ENCODE results near the gene AMIGO3.

AMIGO3 gene

DNA sequence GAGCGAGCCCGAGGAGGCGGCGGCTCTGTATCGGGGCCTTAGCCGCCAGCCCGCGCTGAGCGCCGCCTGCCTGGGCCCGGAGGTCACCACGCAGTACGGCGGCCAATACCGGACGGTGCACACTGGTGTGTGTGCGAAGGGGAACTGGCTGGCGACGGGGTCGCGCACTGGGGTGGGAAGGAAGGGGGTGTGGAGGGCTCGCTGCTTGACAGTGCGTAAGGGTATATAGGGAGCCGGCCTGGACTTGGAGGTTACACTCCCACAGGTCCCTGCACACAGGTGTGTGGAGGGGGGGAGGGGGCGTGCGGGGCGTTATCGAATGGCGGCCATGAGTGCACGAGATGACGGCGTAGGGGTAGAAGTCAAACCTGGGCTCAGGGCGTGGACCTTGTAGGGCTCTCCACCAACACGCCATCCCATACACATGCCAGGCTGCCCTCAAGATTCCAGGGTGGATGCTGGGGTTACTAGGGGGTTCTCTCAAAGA, 44.9 kb downstream of the AMIGO3 start:
- peaks cover 35% of the 10 kb centered on the region for H3K4me1 Mint-ChIP-seq
- DNase-seq (ENCODE audit: low spot score in 2 of 2) (no peak), ATAC-seq (peak; percentile 34)
- H3K27ac Mint-ChIP-seq, result peak overlapping the region; percentile 98
- no peaks in the 10 kb centered on the region for H3K9me3 Mint-ChIP-seq
- peak overlapping the region; percentile 86 for H3K4me3 Mint-ChIP-seq
- peaks cover 30% of the 10 kb centered on the region for H3K36me3 Mint-ChIP-seq

DNA sequence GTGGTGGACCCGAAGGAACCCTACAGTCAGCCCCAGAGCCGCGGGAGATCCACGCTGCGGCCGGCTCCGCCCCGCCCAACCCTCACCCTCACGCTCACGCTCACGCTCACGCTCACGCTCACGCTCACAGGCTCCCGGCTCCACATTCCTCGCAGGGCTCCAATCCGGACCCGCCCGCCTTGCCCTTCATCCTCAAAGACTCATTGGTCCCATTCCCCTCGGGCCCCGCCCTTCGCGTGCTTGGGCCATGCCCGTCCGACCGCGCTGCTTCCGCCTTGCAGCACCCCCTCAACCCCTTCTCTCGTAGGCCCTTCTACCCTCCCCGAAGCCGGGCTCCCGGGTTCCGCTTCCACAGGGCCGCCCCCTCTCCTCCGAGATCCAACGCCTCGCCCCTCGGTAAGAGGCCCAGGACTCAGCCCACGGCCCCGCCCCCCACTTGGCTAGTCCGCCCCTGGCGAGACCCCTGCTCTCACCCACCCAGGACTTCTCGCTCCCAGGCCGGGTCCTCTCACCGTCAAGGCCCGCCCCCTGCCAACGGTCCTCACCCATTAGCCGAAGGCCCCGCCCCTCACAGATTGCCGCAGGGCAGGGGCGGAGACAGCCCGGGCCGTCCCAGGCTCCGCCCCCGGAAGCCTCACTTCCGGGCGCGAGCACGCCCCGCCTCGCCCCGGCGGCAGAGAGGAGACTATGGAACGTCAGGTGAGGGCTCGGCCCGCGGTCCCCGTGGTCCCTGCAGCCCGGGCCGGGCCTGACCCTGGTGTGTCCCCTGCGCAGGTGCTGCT, 45.6 kb downstream of the AMIGO3 start, which contains the start of gene APEH:
Gene APEH, plus strand, starts transcription at position 637 of the 782 bp plus-strand sequence. Its CDS starts 51 bp downstream, at position 688.
- peak; percentile 91 for ATAC-seq
- Mint-ChIP-seq H3K4me3 (peak within 1 kb of the TSS; percentile 86), H3K27ac (peak within 1 kb of the TSS; percentile 98), H3K4me1 (peaks cover 35% of the 10 kb centered on the region), H3K36me3 (peaks cover 30% of the 10 kb centered on the region), H3K9me3 (no peaks in the 10 kb centered on the region)
- DNase-seq (ENCODE audit: low spot score in 2 of 2), result peak; percentile 98 to 99

DNA sequence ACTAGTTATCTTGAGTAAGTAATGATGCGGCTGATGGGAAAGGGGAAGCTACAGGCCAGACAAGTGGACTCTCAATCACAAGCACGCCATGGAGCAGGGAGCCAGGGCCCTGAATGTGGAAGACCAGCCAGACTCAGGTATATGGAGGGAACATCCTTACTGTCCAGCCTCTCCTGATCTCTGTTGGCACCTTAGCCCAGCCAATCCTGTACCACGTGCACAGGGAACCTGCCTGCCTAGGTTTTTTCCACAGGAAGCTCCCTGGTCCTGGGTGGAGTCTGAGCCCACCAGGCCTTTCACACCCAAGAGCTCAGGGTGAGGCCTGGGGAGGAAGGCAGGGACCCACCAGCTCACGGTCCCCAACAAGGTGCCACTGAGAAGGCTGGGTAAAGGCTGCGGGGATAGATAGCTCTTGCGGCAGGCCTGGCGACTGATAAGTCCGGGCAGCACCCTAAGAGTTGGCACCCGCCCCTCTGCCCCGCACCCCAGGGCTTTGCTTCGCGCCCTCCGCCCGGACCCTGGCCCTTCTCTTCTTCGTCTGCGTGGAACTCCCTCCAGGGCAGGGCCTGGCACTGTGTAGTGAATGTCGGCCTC, 46.3 kb downstream of the AMIGO3 start:
- H3K27ac Mint-ChIP-seq, result peak overlapping the region; percentile 98

DNA sequence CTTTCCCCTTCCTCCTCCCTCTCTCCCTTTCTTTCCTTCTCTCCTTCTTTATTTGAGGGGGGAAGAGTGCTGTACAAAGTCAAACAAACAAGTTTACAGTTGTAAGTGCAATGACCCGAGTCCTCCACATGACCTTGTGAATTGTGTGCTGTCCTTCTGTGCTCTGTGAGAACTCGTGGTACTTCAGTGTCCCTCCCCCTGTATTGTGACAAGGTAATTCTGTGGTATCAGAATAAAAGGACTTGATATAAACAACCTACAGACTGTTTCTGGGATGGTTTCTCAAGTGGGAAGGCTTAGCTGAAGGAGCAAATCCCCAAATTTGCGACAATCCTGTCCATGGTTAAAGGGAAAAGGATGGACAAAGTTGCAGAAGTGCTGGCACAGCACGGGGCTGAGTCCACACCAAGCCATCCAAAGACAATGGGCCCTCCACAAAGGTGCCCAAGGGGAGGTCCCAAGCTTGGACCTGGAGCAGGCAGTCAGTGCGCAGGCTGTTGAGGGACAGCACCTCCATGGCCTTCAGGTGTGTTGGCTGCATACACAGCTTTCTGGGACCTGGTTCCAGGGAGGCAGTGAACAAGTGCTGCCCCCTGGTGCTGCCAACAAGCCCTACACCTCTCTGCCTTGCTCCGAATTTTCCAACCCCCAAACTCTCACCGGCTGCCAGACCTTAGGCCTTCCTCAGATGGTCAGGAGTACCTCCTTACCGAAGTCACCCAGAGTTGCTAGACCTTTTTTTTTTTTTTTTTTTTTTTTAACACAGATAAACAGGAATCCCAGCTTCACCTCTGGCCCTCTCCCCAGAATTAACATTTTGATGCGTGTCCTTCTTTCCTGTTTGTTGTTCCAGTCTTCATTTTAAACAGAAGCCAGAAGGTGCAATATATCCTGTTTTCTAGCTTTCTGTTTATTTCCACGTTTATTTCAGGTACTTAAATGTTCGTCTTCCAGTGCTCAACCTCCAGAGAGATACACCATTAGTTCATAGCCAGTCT, 47.9 kb downstream of the AMIGO3 start:
- DNase-seq (ENCODE audit: low spot score in 2 of 2) (peak; percentile 62 to 84), ATAC-seq (no peak)
- H3K36me3 Mint-ChIP-seq, result peaks cover 20% of the 10 kb centered on the region
- H3K4me1 Mint-ChIP-seq, result peaks cover 25% of the 10 kb centered on the region
- no peaks in the 10 kb centered on the region for H3K9me3 Mint-ChIP-seq
- no peak overlapping the region for H3K4me3 Mint-ChIP-seq
- peak overlapping the region; percentile 41 for H3K27ac Mint-ChIP-seq

More for the DNA sequence above, 46.3 kb downstream of the AMIGO3 start:
- Mint-ChIP-seq H3K36me3 (peaks cover 24% of the 10 kb centered on the region), H3K9me3 (no peaks in the 10 kb centered on the region), H3K4me3 (peak overlapping the region; percentile 86), H3K4me1 (peaks cover 33% of the 10 kb centered on the region)
- DNase-seq (ENCODE audit: low spot score in 2 of 2) (peak in 1 of 2 donors; percentile 11), ATAC-seq (no peak)

DNA sequence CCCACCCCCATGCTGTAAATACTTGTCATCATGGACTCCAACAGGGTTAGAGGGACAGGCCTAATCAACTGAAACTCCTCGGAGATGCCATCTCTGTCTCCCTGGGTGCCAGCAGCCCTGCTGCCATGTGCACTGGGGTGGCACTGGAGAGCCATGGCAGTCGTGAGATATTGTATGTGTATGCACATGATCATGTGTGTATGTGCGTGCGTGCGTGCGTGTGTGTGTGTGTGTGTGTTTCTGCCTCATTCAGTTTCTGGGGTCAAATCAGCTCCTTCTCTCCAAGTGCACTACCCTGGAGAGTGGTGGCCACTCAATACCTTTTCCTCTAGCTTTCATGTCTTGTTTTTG, 48.6 kb downstream of the AMIGO3 start:
- ATAC-seq (no peak), DNase-seq (ENCODE audit: low spot score in 2 of 2) (no peak)
- no peak overlapping the region for H3K4me3 Mint-ChIP-seq
- H3K9me3 Mint-ChIP-seq, result no peaks in the 10 kb centered on the region
- peaks cover 21% of the 10 kb centered on the region for H3K4me1 Mint-ChIP-seq
- H3K36me3 Mint-ChIP-seq, result peaks cover 14% of the 10 kb centered on the region
- no peak overlapping the region for H3K27ac Mint-ChIP-seq

DNA sequence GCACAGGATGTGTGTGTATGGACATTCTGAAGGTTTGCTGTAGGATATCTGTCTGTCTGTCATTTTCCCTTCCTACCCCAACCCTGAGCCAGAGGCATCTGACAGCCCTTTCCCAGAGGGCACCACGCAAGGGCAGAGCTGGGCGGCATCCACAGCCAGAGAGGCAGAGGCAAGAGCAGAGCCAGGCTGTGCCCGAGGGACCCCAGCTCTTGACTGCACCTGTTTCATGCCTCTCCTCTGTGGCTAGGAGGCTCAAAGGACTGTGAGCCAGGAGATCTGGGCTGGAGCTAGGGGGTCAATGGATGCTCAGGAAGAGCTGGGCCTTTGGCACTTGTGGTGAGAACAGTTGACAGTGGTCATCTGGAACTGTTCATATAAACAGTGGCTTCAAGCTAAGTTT, 50.1 kb downstream of the AMIGO3 start:
- Mint-ChIP-seq H3K27ac (no peak overlapping the region), H3K9me3 (no peaks in the 10 kb centered on the region), H3K4me1 (peaks cover 13% of the 10 kb centered on the region), H3K4me3 (no peak overlapping the region), H3K36me3 (peaks cover 11% of the 10 kb centered on the region)
- ATAC-seq, result no peak
- DNase-seq (ENCODE audit: low spot score in 2 of 2), result no peak

DNA sequence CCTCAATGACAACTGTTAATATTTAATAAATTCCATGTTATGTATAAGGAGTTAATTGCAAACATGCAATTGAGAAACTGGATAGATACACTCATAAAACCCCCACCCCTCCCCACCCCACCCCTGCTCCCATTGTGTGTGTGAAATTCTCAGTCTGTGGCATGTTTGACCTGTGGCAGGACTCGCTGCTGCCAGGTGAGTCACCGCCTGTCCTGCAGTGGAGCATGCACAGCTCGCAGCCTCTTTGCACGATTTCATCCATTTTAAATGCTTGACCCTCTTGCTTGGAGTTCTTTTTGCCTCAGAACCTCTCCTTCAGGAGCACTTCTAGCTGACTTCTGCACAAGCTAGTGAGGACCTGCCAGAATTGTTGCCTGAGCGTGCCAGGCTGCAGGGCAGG, 50.6 kb downstream of the AMIGO3 start:
- ATAC-seq, result no peak
- no peak for DNase-seq (ENCODE audit: low spot score in 2 of 2)
- H3K4me1 Mint-ChIP-seq, result peaks cover 13% of the 10 kb centered on the region
- no peak overlapping the region for H3K4me3 Mint-ChIP-seq
- H3K27ac Mint-ChIP-seq, result no peak overlapping the region
- H3K36me3 Mint-ChIP-seq, result peaks cover 7% of the 10 kb centered on the region
- H3K9me3 Mint-ChIP-seq, result no peaks in the 10 kb centered on the region

DNA sequence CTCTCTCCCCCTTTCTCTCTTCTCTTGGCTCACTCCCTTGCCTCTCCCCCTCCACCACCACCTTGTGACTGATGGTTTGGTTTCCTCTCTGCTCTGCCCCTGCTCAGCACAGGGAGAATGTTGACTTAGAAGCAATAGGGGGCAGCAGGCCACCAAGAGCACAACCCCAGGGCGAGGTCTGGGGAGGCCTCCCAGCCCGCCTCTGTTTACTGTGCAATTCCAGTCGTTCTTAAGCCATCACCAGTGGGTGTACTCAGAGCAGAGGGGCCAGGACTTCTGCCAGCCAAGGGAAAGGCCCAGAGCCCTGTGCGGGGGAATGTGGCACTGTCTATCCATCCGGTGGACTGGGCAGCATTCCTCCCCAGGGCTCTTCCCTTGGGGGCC, 51.1 kb downstream of the AMIGO3 start:
- no peak for ATAC-seq
- Mint-ChIP-seq H3K4me3 (no peak overlapping the region), H3K4me1 (peaks cover 13% of the 10 kb centered on the region), H3K9me3 (no peaks in the 10 kb centered on the region), H3K36me3 (peaks cover 2% of the 10 kb centered on the region), H3K27ac (no peak overlapping the region)
- no peak for DNase-seq (ENCODE audit: low spot score in 2 of 2)

DNA sequence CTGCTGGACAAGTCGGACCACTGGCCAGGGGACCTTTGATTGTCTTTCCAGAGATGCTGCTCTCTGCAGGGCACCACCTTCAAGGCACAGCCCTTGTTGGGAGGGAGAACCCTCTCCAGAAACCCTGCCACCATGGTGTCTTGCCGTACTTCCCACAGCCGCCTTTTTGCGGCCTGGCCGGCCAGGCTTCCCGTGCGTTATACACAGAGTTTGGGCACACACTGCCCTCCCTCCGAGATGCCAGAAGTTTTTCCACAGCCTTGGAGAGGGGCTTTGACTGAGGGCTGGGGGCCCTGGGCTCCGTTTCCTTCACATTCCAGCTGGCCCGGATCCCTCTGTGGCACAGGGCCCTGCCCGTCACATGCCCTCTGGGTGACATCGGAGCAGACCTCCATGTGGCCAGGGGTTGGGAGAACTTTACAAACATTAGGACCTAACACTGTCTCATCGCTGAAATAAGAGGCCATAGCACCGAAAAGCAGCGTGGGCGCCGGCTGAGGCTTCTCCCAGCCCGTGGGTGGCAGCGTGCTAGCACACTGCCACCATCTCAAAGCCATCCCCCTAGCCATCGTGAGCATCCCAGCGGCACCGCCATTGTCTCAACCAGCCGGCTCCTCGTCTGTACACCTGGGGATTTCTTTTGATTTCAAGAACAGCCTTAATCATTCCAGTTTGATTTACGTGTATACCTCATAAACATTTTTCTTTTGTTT, 51.6 kb downstream of the AMIGO3 start:
- Mint-ChIP-seq H3K4me3 (no peak overlapping the region), H3K9me3 (no peaks in the 10 kb centered on the region), H3K36me3 (no peaks in the 10 kb centered on the region), H3K4me1 (peaks cover 13% of the 10 kb centered on the region), H3K27ac (no peak overlapping the region)
- no peak for DNase-seq (ENCODE audit: low spot score in 2 of 2)
- no peak for ATAC-seq
